HepG2 (cell line): ENCODE measurements around the gene NKIRAS1. TPM values are rescaled to one million over a fixed set of nuclear protein-coding genes. Genes with fewer than 3 reads are reported as not detected.

Experiments used
- ATAC-seq: fragments of 200-7000 bp; cut with Tn5 transposase; 3 replicates; pipeline ENCODE4 v1.9.1; 2020; ENCODE audit warnings: mild to moderate bottlenecking, moderate library complexity
- BruUV-seq: library from RNA; stranded (reverse); fragments of 400-500 nt; replicated peaks from 2 replicates; lab custom pipeline; 2021; lab: Mats Ljungman, UMichigan
- CTCF ChIA-PET: fragments of 300-600 bp; formaldehyde crosslinking; extraction: SDS; loops from one replicate; lab custom pipeline; 2021; ENCODE audit warnings: low total read pairs, inconsistent platforms, low intra/inter-chr PET ratio; lab: Yijun Ruan, JAX
- POLR2A ChIA-PET: fragments of 350-600 bp; sonication (Branson Sonifier 250); formaldehyde crosslinking; loops from one replicate; lab custom pipeline; 2020; ENCODE audit warnings: antibody characterized with exemption, inconsistent platforms; lab: Yijun Ruan, JAX
- DNase-seq: peaks from one replicate; pipeline ENCODE4 v3.0.0-alpha.2; 2015; ENCODE audit warnings: low spot score
- FAIRE-seq: peaks from 3 replicates; lab custom pipeline; 2011; peaks lifted over from hg19 to GRCh38; lab: Jason Lieb, UNC
- H2AFZ ChIP-seq: one replicate; pipeline ENCODE4 v1.6.1; 2011; ENCODE audit warnings: low read length, inconsistent platforms
- H3K27ac ChIP-seq: fragments of 300-600 bp; 3 replicates; pipeline ENCODE4 v1.8.0; 2011; ENCODE audit warnings: mixed run types, mild to moderate bottlenecking, mixed read lengths, low read length, inconsistent platforms; ENCODE audit not compliant: insufficient read depth; ENCODE audit errors: extremely low read length
- H3K27me3 ChIP-seq, 2 experiments: fragments of 200-600 bp in 1 of 2; 2 replicates in 1 of 2; 3 replicates in 1 of 2; pipeline versions ENCODE4 v1.6.0 to v1.8.0; 2011; ENCODE audit warnings: low read length in 2 of 2, mild to moderate bottlenecking in 2 of 2, moderate library complexity in 2 of 2, inconsistent platforms in 1 of 2; ENCODE audit not compliant: insufficient read depth in 2 of 2, control insufficient read depth in 1 of 2
- H3K36me3 ChIP-seq, 2 experiments: fragments of 200-600 bp in 1 of 2; replicated peaks in 1 of 2; 2 replicates in 1 of 2; 3 replicates in 1 of 2; pipeline versions ENCODE4 v1.5.1 to v1.8.0; 2011; ENCODE audit warnings: low read length in 2 of 2, inconsistent platforms in 1 of 2; ENCODE audit not compliant: insufficient read depth in 2 of 2, control insufficient read depth in 1 of 2
- H3K4me1 ChIP-seq: 2 replicates; pipeline ENCODE4 v1.5.1; 2012; ENCODE audit warnings: low read length, inconsistent platforms; ENCODE audit not compliant: insufficient read depth
- H3K4me2 ChIP-seq: 2 replicates; pipeline ENCODE4 v1.6.0; 2011; ENCODE audit warnings: low read depth, low read length, inconsistent platforms
- H3K4me3 ChIP-seq, 3 experiments: fragments of 200-600 bp in 1 of 3; sonication (generic), shearing (Covaris generic) in 1 of 3; replicated peaks in 1 of 3; 2 replicates each; pipeline ENCODE4 v1.5.1; 2011 to 2016; ENCODE audit warnings: low read length in 3 of 3, inconsistent platforms in 2 of 3, low read depth in 2 of 3, mild to moderate bottlenecking in 2 of 3, control low read depth in 1 of 3, mixed read lengths in 1 of 3; ENCODE audit not compliant: insufficient read depth in 1 of 3
- H3K79me2 ChIP-seq: one replicate; pipeline ENCODE4 v1.6.1; 2011; ENCODE audit warnings: low read length, inconsistent platforms; ENCODE audit not compliant: insufficient read depth
- H3K9ac ChIP-seq: 2 replicates; pipeline ENCODE4 v1.6.0; 2011; ENCODE audit warnings: mild to moderate bottlenecking, low read depth, low read length, inconsistent platforms; ENCODE audit not compliant: insufficient read depth
- H3K9me3 ChIP-seq: 2 replicates; pipeline ENCODE4 v1.5.1; 2012; ENCODE audit warnings: mild to moderate bottlenecking, low read length
- H4K20me1 ChIP-seq: 2 replicates; pipeline ENCODE4 v1.6.0; 2011; ENCODE audit warnings: inconsistent platforms, mild to moderate bottlenecking, low read length, moderate library complexity; ENCODE audit not compliant: insufficient read depth
- HBP1 ChIP-seq: IDR thresholded peaks from 2 replicates; pipeline ENCODE4 v1.6.1; 2016; ENCODE audit warnings: low read depth, control low read depth
- MXD4 ChIP-seq: IDR thresholded peaks from 2 replicates; pipeline ENCODE4 v1.6.1; 2016; ENCODE audit warnings: mild to moderate bottlenecking, missing biosample characterization, missing genetic modification reagents
- NR0B2 ChIP-seq: sonication (generic); formaldehyde crosslinking; IDR thresholded peaks from 2 replicates; pipeline ENCODE4 v1.4.0; 2020; ENCODE audit warnings: mild to moderate bottlenecking, missing genetic modification reagents
- PHB2 ChIP-seq: fragments of 450-650 bp; IDR thresholded peaks from 2 replicates; pipeline ENCODE4 v1.6.1; 2018; ENCODE audit not compliant: partially characterized antibody
- YEATS2 ChIP-seq: sonication (generic); formaldehyde crosslinking; IDR thresholded peaks from 2 replicates; pipeline ENCODE4 v1.4.0; 2020; ENCODE audit warnings: missing genetic modification reagents, borderline replicate concordance
- ZFP90 ChIP-seq: sonication (generic); formaldehyde crosslinking; IDR thresholded peaks from 2 replicates; pipeline ENCODE4 v1.8.0; 2022; ENCODE audit warnings: missing genetic modification reagents, mild to moderate bottlenecking, inconsistent platforms, borderline replicate concordance
- ZFY ChIP-seq: sonication (generic); formaldehyde crosslinking; IDR thresholded peaks from 2 replicates; pipeline ENCODE4 v1.4.0; 2020; ENCODE audit warnings: missing genetic modification reagents
- ZNF337 ChIP-seq: sonication (generic); formaldehyde crosslinking; IDR thresholded peaks from 2 replicates; pipeline ENCODE4 v1.5.1; 2020; ENCODE audit warnings: missing genetic modification reagents, low read depth, mild to moderate bottlenecking, borderline replicate concordance
- ZNF451 ChIP-seq: sonication (generic); formaldehyde crosslinking; IDR thresholded peaks from 2 replicates; pipeline ENCODE4 v1.5.0; 2020; ENCODE audit warnings: mild to moderate bottlenecking, missing genetic modification reagents
- ZNF530 ChIP-seq: sonication (generic); formaldehyde crosslinking; IDR thresholded peaks from 2 replicates; pipeline ENCODE4 v1.5.0; 2020; ENCODE audit warnings: low read depth, mild to moderate bottlenecking, missing genetic modification reagents
- ZNF552 ChIP-seq: sonication (generic); formaldehyde crosslinking; IDR thresholded peaks from 2 replicates; pipeline ENCODE4 v1.9.0; 2022; ENCODE audit warnings: missing genetic modification reagents, mild to moderate bottlenecking, borderline replicate concordance
- ZNF580 ChIP-seq: IDR thresholded peaks from 2 replicates; pipeline ENCODE4 v1.6.1; 2016; ENCODE audit warnings: low read depth, borderline replicate concordance
- ZNF710 ChIP-seq: sonication (generic); formaldehyde crosslinking; IDR thresholded peaks from 2 replicates; pipeline ENCODE4 v1.5.0; 2020; ENCODE audit warnings: mild to moderate bottlenecking, missing genetic modification reagents, borderline replicate concordance
- ZNF780A ChIP-seq: sonication (generic); formaldehyde crosslinking; IDR thresholded peaks from 2 replicates; pipeline ENCODE4 v1.8.0; 2022; ENCODE audit warnings: mild to moderate bottlenecking, missing genetic modification reagents, moderate library complexity
- WGBS: methylation state at CpG from one replicate; pipeline ENCODE4 v1.1.6; 2017; ENCODE audit warnings: low lambda C conversion rate; 5-methylcytosine and 5-hydroxymethylcytosine counted together
- in situ Hi-C: cut with HindIII; loops from 2 replicates; pipeline ENCODE4 v1.10.0; 2017; ENCODE audit warnings: low pct_unique_long_range_greater_than_20kb; ENCODE audit not compliant: extremely low pct_ligation_motif_present
- intact Hi-C: fragments of 100-400 bp; cut with micrococcal nuclease; formaldehyde crosslinking; loops from one replicate; pipeline ENCODE4 v1.10.0; 2022; ENCODE audit not compliant: unreplicated experiment
- polyA plus RNA-seq, 8 experiments: library from polyadenylated mRNA; depleted of rRNA in 3 of 8; stranded (reverse) in 7 of 8; unstranded in 1 of 8; fragments of >200 nt; fragmentation: Illumina TruSeq in 4 of 8; extraction: Trizol in 4 of 8; gene quantifications; 2 replicates each; pipeline versions ENCODE4 v1.2.1 to v1.2.3, GENCODE V29; 2011 to 2016; ENCODE audit warnings: low read depth in 4 of 8, missing spikeins in 1 of 8, mixed read lengths in 1 of 8; ENCODE audit not compliant: insufficient read depth in 1 of 8
- total RNA-seq, 5 experiments: library from RNA; depleted of rRNA; stranded (reverse); fragments of >200 nt; fragmentation: Illumina TruSeq; extraction: Trizol; gene quantifications; 2 replicates each; pipeline ENCODE4 v1.2.3, GENCODE V29; 2016; ENCODE audit warnings: low read depth in 1 of 5

Gene NKIRAS1
- total and polyA plus RNA-seq, 2 of the 13 experiments (the other 11 are each of a cell fraction or from before 2014, with no cell fraction given), result 4.3 to 8.0 TPM

GRCh38 chr3:23867838-23868237 lies 49.0 kb downstream of the NKIRAS1 start:
- intact Hi-C loops, result no loop called here
- DNase-seq (no peak), FAIRE-seq (no peak), ATAC-seq (no peak)
- no peak overlapping the region for H2AFZ ChIP-seq
- ChIA-PET CTCF (no interaction called here), POLR2A (no interaction called here)
- H3K27ac ChIP-seq, result no peak overlapping the region
- H3K9me3 ChIP-seq, result no peaks in the 10 kb centered on the region
- no peak overlapping the region for H3K4me3 ChIP-seq
- peaks cover 15% of the 10 kb centered on the region for H3K79me2 ChIP-seq
- in situ Hi-C loops, result no loop called here
- peaks cover 18% of the 10 kb centered on the region for H4K20me1 ChIP-seq
- H3K27me3 ChIP-seq, result no peaks in the 10 kb centered on the region
- 95% methylated on average over 1 of the region's 1 CpG for WGBS
- H3K9ac ChIP-seq, result no peak overlapping the region
- no peaks in the 10 kb centered on the region for H3K36me3 ChIP-seq
- no peak for TF ChIP-seq NR0B2 (CRISPR knock-in tag)
- no peak for TF ChIP-seq ZNF337 (CRISPR knock-in tag)
- no peak for TF ChIP-seq MXD4
- no peak for TF ChIP-seq ZFP90 (CRISPR knock-in tag)
- TF ChIP-seq PHB2, result no peak
- no peak for TF ChIP-seq ZNF530 (CRISPR knock-in tag)
- no peak for TF ChIP-seq ZNF552 (CRISPR knock-in tag)
- TF ChIP-seq ZFY (CRISPR knock-in tag), result no peak
- peaks cover 29% of the 10 kb centered on the region for H3K4me1 ChIP-seq
- H3K4me2 ChIP-seq, result no peak overlapping the region
- no TSS peak for BruUV-seq

- CTCF ChIA-PET, result no interaction called here
- Histone ChIP-seq H3K9me3 (no peaks in the 10 kb centered on the region), H3K36me3 (no peaks in the 10 kb centered on the region), H3K4me3 (no peak overlapping the region), H3K4me1 (peaks cover 29% of the 10 kb centered on the region), H3K27me3 (no peaks in the 10 kb centered on the region), H3K4me2 (no peak overlapping the region), H2AFZ (no peak overlapping the region), H3K27ac (no peak overlapping the region), H3K79me2 (peaks cover 17% of the 10 kb centered on the region), H4K20me1 (peaks cover 18% of the 10 kb centered on the region), H3K9ac (no peak overlapping the region)
- in situ Hi-C loops (no loop called here), intact Hi-C loops (no loop called here)
- POLR2A ChIA-PET, result no interaction called here
- ATAC-seq, result no peak
- DNase-seq, result no peak
- no TSS peak for BruUV-seq
- 94% methylated on average over 1 of the region's 1 CpG for WGBS
- no peak for FAIRE-seq
- no peak for TF ChIP-seq HBP1 (CRISPR knock-in tag)
- no peak for TF ChIP-seq ZNF580 (CRISPR knock-in tag)
- TF ChIP-seq ZNF451 (CRISPR knock-in tag), result no peak
- TF ChIP-seq ZNF710, result no peak
- TF ChIP-seq ZNF780A (CRISPR knock-in tag), result no peak
- TF ChIP-seq YEATS2 (CRISPR knock-in tag), result no peak
Measured at GRCh38 chr3:23867400-23867799, 49.4 kb downstream of the NKIRAS1 start.
